ENCODE results near the gene ANKS3. TPM values are rescaled to one million over a fixed set of nuclear protein-coding genes. Genes with fewer than 3 reads are reported as not detected.

Gene ANKS3
- total RNA-seq, 1 experiment from 2014 or later: 22.6 TPM

- intact Hi-C loops (cut with micrococcal nuclease): no loop called here
- no peaks in the 10 kb centered on the region for H3F3A ChIP-seq (ENCODE audit: low read length, unreplicated experiment)
- ATAC-seq: no peak
- ChIA-PET POLR2A (ENCODE audit: unreplicated experiment) (no interaction called here), CTCF (no interaction called here)
- no peaks in the 10 kb centered on the region for H3K9me2 ChIP-seq (replicated peaks; ENCODE audit: low read length)
- no TSS peak for BruUV-seq (replicated peaks)
- no peaks in the 10 kb centered on the region for H4K20me1 ChIP-seq (ENCODE audit: low read length)
- H3K79me2 ChIP-seq (ENCODE audit: low read length): 0 out of 2 replicates have a peak, but pooled peaks cover 3% of the 10 kb centered on the region
- TF ChIP-seq EZH2 (IDR thresholded peaks at IDR 0.05; ENCODE audit: low read length, unreplicated experiment) (no peak), EZH2phosphoT487 (IDR thresholded peaks at IDR 0.05; ENCODE audit: borderline replicate concordance, low read length) (no peak), CTCF (conservative IDR thresholded peaks at IDR 0.05; ENCODE audit: low read depth, low read length) (no peak)
- no peak overlapping the region for H3K4me2 ChIP-seq (ENCODE audit: low read length)
- H3K36me3 ChIP-seq (ENCODE audit: low read depth, low read length): no peaks in the 10 kb centered on the region; the same call in 1 of the 2 replicates
- no peak overlapping the region for H3K27ac ChIP-seq (ENCODE audit: low read length)
- H3K27me3 ChIP-seq (ENCODE audit: low read length): no peaks in the 10 kb centered on the region
- H3K9ac ChIP-seq (ENCODE audit: low read length): no peak overlapping the region
- H3K9me3 ChIP-seq (ENCODE audit: low read length): no peaks in the 10 kb centered on the region
- H3K4me3 ChIP-seq (ENCODE audit: low read length): no peak overlapping the region
- no peak overlapping the region for H2AFZ ChIP-seq (ENCODE audit: low read length)
- H3K4me1 ChIP-seq (ENCODE audit: insufficient read depth, low read length): peaks cover 5% of the 10 kb centered on the region; the same call in 1 of the 2 replicates
- DNase-seq: no peak
Observed at GRCh38 chr16:4690946-4691665, 43.0 kb downstream of the ANKS3 start.

- Histone ChIP-seq H3K4me2 (ENCODE audit: low read length) (no peak overlapping the region), H3K9ac (ENCODE audit: low read length) (no peak overlapping the region), H3K36me3 (ENCODE audit: low read depth, low read length) (no peaks in the 10 kb centered on the region), H3K27ac (ENCODE audit: low read length) (no peak overlapping the region), H2AFZ (ENCODE audit: low read length) (no peak overlapping the region), H3K27me3 (ENCODE audit: low read length) (no peaks in the 10 kb centered on the region), H3K4me3 (ENCODE audit: low read length) (no peak overlapping the region), H3F3A (ENCODE audit: low read length, unreplicated experiment) (no peaks in the 10 kb centered on the region), H3K9me2 (replicated peaks; ENCODE audit: low read length) (no peaks in the 10 kb centered on the region), H3K79me2 (ENCODE audit: low read length) (0 out of 2 replicates have a peak, but pooled peaks cover 3% of the 10 kb centered on the region), H3K4me1 (ENCODE audit: insufficient read depth, low read length) (peaks cover 5% of the 10 kb centered on the region; the same call in 1 of the 2 replicates), H4K20me1 (ENCODE audit: low read length) (no peaks in the 10 kb centered on the region), H3K9me3 (ENCODE audit: low read length) (no peaks in the 10 kb centered on the region)
- TF ChIP-seq EZH2 (IDR thresholded peaks at IDR 0.05; ENCODE audit: low read length, unreplicated experiment) (no peak), CTCF (conservative IDR thresholded peaks at IDR 0.05; ENCODE audit: low read depth, low read length) (no peak), EZH2phosphoT487 (IDR thresholded peaks at IDR 0.05; ENCODE audit: borderline replicate concordance, low read length) (no peak)
- DNase-seq: no peak
- BruUV-seq (replicated peaks): no TSS peak
- ChIA-PET CTCF (no interaction called here), POLR2A (ENCODE audit: unreplicated experiment) (no interaction called here)
- intact Hi-C loops (cut with micrococcal nuclease): no loop called here
- ATAC-seq: no peak
Observed at GRCh38 chr16:4689864-4690704, 44.0 kb downstream of the ANKS3 start.

Data from PC-3 (cell line).